HUES48 (cell line): Measurements from ENCODE around the gene VGLL3.
"Not testable (repeated sequence)": the region's sequence is repeated elsewhere in the genome, so short reads cannot be mapped to it uniquely, and the experiment has no call there.

Source experiments
- H3K27ac ChIP-seq: one replicate; pipeline ENCODE4 v1.7.0; 2013; ENCODE audit warnings: low read depth, low read length, inconsistent platforms
- H3K27me3 ChIP-seq: 2 replicates; pipeline ENCODE4 v1.6.1; 2013; ENCODE audit warnings: mild to moderate bottlenecking, low read length; ENCODE audit not compliant: control insufficient read depth, insufficient read depth
- H3K36me3 ChIP-seq: 2 replicates; pipeline ENCODE4 v1.6.1; 2013; ENCODE audit warnings: low read length; ENCODE audit not compliant: control insufficient read depth, insufficient read depth
- H3K4me1 ChIP-seq: 2 replicates; pipeline ENCODE4 v1.6.1; 2013; ENCODE audit warnings: mild to moderate bottlenecking, low read length; ENCODE audit not compliant: control insufficient read depth, insufficient read depth
- H3K4me3 ChIP-seq: 2 replicates; pipeline ENCODE4 v1.5.1; 2013; ENCODE audit warnings: mild to moderate bottlenecking, low read depth, low read length
- H3K9ac ChIP-seq: 2 replicates; pipeline ENCODE4 v1.6.1; 2013; ENCODE audit warnings: mild to moderate bottlenecking, low read depth, low read length, moderate library complexity
- H3K9me3 ChIP-seq: 2 replicates; pipeline ENCODE4 v1.6.1; 2013; ENCODE audit warnings: low read length; ENCODE audit not compliant: control insufficient read depth, insufficient read depth

VGLL3 gene

GRCh38 chr3:86990734-86991481 lies at the start of gene VGLL3:
Gene VGLL3, minus strand, starts transcription at chr3:86991149. Its CDS starts 406 bp downstream, at chr3:86990743.
- Histone ChIP-seq H3K27ac (peak within 1 kb of the TSS; percentile 83), H3K27me3 (peaks cover 19% of the 10 kb centered on the region), H3K9me3 (no peaks in the 10 kb centered on the region), H3K4me3 (peak within 1 kb of the TSS; percentile 62), H3K36me3 (no peaks in the 10 kb centered on the region), H3K4me1 (peaks cover 14% of the 10 kb centered on the region), H3K9ac (peak within 1 kb of the TSS; percentile 58; the same call in 1 of the 2 replicates)

GRCh38 chr3:87037652-87038051 lies 46.7 kb upstream of the VGLL3 start:
- Histone ChIP-seq H3K4me3 (no peak overlapping the region), H3K27ac (no peak overlapping the region), H3K36me3 (no peaks in the 10 kb centered on the region), H3K4me1 (no peaks in the 10 kb centered on the region), H3K27me3 (no peaks in the 10 kb centered on the region), H3K9me3 (no peaks in the 10 kb centered on the region), H3K9ac (no peak overlapping the region)

GRCh38 chr3:87036671-87037070 lies 45.7 kb upstream of the VGLL3 start:
- no peaks in the 10 kb centered on the region for H3K4me1 ChIP-seq
- no peaks in the 10 kb centered on the region for H3K27me3 ChIP-seq
- no peaks in the 10 kb centered on the region for H3K9me3 ChIP-seq
- no peak overlapping the region for H3K4me3 ChIP-seq
- H3K27ac ChIP-seq = no peak overlapping the region
- H3K36me3 ChIP-seq = no peaks in the 10 kb centered on the region
- H3K9ac ChIP-seq = no peak overlapping the region

- Histone ChIP-seq H3K9ac (no peak overlapping the region), H3K36me3 (no peaks in the 10 kb centered on the region), H3K27me3 (no peaks in the 10 kb centered on the region), H3K27ac (no peak overlapping the region), H3K4me3 (no peak overlapping the region), H3K9me3 (no peaks in the 10 kb centered on the region), H3K4me1 (no peaks in the 10 kb centered on the region)
These were observed 44.4 kb upstream of the VGLL3 start for GRCh38 chr3:87035339-87035738.

- no peak overlapping the region for H3K9ac ChIP-seq
- no peaks in the 10 kb centered on the region for H3K9me3 ChIP-seq
- no peaks in the 10 kb centered on the region for H3K4me1 ChIP-seq
- H3K4me3 ChIP-seq = no peak overlapping the region
- H3K36me3 ChIP-seq = no peaks in the 10 kb centered on the region
- H3K27me3 ChIP-seq = no peaks in the 10 kb centered on the region
- no peak overlapping the region for H3K27ac ChIP-seq
These were observed 42.3 kb upstream of the VGLL3 start for GRCh38 chr3:87033205-87033604.

- no peaks in the 10 kb centered on the region for H3K4me1 ChIP-seq
- no peaks in the 10 kb centered on the region for H3K27me3 ChIP-seq
- no peaks in the 10 kb centered on the region for H3K36me3 ChIP-seq
- no peak overlapping the region for H3K27ac ChIP-seq
- H3K4me3 ChIP-seq = no peak overlapping the region
- H3K9me3 ChIP-seq = no peaks in the 10 kb centered on the region
- H3K9ac ChIP-seq = no peak overlapping the region
These were observed 35.0 kb upstream of the VGLL3 start for GRCh38 chr3:87025661-87026645.

GRCh38 chr3:87017370-87017769 lies 26.4 kb upstream of the VGLL3 start:
- H3K9ac ChIP-seq, H3K4me1 ChIP-seq, H3K36me3 ChIP-seq, H3K27me3 ChIP-seq, H3K4me3 ChIP-seq, H3K27ac ChIP-seq, H3K9me3 ChIP-seq: not testable (repeated sequence)

GRCh38 chr3:87009271-87009670 lies 18.3 kb upstream of the VGLL3 start:
- Histone ChIP-seq H3K27me3 (no peaks in the 10 kb centered on the region), H3K9ac (no peak overlapping the region), H3K9me3 (no peaks in the 10 kb centered on the region), H3K4me3 (no peak overlapping the region), H3K4me1 (no peaks in the 10 kb centered on the region), H3K27ac (no peak overlapping the region), H3K36me3 (no peaks in the 10 kb centered on the region)

- no peak overlapping the region for H3K27ac ChIP-seq
- no peaks in the 10 kb centered on the region for H3K4me1 ChIP-seq
- H3K27me3 ChIP-seq = no peaks in the 10 kb centered on the region
- no peak overlapping the region for H3K4me3 ChIP-seq
- no peaks in the 10 kb centered on the region for H3K36me3 ChIP-seq
- no peak overlapping the region for H3K9ac ChIP-seq
- no peaks in the 10 kb centered on the region for H3K9me3 ChIP-seq
These were observed 16.0 kb upstream of the VGLL3 start for GRCh38 chr3:87006844-87007439.

- Histone ChIP-seq H3K4me1 (no peaks in the 10 kb centered on the region), H3K27me3 (no peaks in the 10 kb centered on the region), H3K27ac (no peak overlapping the region), H3K9me3 (no peaks in the 10 kb centered on the region), H3K4me3 (no peak overlapping the region), H3K36me3 (no peaks in the 10 kb centered on the region), H3K9ac (no peak overlapping the region)
These were observed 13.9 kb upstream of the VGLL3 start for GRCh38 chr3:87004883-87005282.
